GM12873 (cell line): Measurements from ENCODE around the gene CHRD.

ENCODE experiments used
- TF ChIP-seq, protein P1 (sequence below): IDR thresholded peaks from 2 replicates; pipeline ENCODE4 v1.5.1; 2012; ENCODE audit warnings: low read depth, mild to moderate bottlenecking, moderate library complexity, low read length, control low read depth; ENCODE audit not compliant: insufficient read depth; ENCODE audit errors: missing control alignments

The CHRD gene

DNA sequence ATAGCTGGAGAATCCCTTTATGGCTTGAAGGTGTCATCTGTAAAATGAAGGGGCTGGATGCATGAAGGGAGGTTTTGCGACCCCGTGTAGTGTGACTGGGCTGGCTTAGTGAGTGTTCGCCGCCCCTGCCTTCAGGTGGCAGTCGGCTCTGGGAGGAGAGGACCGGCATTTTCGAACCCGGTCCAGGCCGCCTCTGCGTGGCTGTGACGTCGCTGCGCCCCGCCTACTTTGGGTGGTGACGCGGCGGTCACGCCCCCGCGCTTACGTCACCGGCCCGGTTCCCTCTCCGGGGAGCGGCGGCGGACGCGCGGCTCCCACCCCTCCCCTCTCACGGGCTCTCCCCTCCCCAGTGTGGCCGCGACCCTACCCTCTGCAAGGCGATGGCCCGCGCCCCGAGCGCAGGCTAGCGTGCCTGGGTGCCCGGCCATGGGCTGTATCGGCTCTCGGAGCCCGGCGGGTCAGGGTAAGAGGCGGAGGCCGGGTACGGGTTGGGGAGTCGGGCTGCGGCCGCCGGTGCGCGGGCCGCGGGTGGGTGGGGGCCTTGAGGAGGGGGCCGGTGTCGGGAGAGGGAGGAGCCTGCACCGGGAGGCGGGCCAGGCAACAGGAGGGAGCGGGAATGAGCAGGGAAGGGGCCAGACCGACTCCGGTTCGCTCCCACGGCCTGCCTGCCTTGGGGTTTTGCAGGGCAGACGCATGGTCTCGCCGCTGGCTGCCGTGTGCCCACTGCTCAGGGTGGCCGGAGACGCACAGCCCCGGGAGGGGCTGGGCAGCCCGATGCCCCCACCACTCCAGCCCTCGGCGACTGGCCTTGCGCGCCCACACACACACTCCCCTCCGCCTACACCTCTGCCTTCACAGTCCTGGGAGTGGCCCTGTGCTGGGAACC is 44.0 kb upstream of the CHRD start:
- TF ChIP-seq, protein P1, sequence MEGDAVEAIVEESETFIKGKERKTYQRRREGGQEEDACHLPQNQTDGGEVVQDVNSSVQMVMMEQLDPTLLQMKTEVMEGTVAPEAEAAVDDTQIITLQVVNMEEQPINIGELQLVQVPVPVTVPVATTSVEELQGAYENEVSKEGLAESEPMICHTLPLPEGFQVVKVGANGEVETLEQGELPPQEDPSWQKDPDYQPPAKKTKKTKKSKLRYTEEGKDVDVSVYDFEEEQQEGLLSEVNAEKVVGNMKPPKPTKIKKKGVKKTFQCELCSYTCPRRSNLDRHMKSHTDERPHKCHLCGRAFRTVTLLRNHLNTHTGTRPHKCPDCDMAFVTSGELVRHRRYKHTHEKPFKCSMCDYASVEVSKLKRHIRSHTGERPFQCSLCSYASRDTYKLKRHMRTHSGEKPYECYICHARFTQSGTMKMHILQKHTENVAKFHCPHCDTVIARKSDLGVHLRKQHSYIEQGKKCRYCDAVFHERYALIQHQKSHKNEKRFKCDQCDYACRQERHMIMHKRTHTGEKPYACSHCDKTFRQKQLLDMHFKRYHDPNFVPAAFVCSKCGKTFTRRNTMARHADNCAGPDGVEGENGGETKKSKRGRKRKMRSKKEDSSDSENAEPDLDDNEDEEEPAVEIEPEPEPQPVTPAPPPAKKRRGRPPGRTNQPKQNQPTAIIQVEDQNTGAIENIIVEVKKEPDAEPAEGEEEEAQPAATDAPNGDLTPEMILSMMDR, result no peak

DNA sequence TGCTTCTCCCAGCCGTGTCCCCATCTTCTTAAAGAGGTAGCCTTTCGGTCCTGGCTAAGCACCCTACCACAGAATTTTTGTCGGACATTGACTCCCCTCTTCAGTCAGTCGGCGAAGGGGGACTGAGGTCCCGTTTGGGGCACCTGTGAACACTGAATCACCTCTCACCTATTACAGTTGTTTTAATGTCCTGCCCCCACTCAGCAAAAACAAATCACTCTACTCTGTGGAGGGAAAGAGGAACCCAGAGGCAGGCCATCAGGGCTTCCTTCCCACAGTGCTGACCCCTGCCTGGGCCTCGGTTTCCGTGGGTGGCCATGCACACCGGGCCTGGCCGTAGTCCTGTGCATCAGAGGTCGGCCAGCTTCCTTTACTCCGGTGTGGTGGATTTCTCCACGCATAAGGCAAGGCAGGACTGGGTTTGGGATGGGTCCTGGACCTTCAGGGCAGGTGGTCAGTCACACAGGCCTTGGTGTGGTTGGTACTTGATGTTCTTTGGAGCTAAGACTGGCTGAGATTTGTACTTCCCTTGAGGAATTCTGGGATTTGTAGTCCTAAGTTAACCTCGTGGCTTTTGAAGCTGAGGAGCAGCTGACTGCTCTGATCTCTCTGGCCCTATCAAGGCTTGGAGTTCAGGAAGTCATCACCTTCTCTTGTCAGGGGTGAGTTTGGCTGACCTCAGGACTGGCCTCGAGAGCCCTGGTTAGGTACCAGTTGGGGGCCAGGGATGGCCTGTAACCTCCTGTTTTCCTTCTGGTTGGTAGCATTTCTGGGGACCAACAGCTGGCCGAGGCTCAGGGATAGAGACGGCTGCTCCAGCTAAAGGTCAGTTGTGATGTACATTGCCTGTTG is 43.1 kb upstream of the CHRD start:
- TF ChIP-seq, protein P1, result no peak

DNA sequence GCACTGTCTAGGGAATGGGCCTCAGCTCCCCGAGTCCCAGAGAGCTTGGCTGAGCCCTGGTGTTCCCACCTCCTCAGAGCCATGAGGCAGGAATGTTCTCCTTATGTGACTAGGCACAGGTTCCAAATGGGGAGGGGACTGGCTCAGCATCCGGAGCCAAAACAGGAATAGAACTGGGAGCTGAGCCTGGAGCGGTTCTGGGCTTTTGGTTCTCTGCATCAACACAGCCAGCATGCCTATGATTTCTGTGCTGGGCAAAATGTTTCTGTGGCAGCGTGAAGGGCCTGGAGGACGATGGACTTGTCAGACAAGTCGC is 42.5 kb upstream of the CHRD start, which contains the start of gene FAM131A:
Gene FAM131A (plus strand): TSS at position 202 of the 316 bp plus-strand sequence. CDS start 31 bp downstream, at position 233.
- TF ChIP-seq, protein P1, result no peak

DNA sequence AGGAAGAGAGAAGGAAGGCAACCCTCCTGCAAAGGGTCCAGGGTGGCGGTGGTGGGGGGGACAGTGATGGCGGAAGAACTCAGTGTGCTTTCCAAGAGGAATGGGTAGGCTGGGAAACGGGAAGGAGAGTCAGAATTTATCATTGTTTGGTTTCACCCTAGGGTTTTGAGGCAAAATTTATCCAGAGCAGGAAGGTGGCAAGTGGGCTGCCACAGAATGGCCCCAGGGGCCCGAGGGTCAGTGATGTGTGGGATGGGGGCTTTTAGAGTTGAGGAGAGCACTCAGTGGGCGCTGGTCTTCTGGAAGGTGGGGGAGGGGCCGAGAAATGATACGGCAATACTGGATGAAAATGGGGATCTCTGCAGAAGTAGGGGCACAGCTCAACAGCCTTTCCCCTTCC is 41.9 kb upstream of the CHRD start:
- TF ChIP-seq, protein P1, result no peak

DNA sequence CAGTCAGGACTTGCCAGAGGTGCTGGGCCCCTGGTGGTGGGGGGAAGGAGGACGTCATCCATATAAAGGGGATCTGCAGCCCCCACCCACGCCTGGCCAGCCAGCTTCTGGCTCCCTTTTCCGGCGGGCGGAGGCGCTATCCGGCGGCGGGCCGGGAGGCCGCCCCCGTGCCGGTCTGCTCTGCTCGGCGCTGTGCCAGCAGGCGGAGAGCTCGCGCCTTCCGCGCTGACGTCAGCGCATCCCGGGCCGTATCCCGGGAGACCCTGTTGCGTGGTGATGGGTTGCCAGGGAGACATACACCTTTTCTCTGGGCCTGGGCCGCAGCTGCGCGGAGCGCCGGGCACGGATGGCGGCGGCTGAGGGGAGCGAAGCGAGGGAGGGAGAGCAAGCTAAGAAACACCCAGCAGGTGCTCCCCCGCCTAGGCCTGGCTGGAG is 41.3 kb upstream of the CHRD start:
- TF ChIP-seq, protein P1, result peak; percentile 10

DNA sequence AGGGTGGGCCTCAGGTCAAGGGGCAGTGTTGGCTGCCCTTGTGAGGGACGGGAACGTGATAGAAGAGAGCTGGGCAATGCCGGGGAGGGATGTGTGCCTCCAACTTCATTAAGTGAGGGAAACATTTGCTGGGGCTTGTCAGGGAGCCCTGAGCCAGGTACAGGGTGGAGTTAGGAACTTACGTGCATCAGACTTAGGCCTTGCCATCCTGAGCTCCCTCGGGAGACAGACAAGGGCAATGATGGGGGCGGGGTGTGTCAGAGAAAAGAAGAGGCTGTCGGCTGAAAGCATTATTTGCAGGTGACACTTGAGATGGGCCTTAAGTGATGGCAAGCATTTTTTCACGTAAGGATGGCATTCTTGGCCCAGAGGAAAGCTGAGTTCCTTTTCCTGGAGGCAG is 40.9 kb upstream of the CHRD start:
- TF ChIP-seq, protein P1, result no peak

DNA sequence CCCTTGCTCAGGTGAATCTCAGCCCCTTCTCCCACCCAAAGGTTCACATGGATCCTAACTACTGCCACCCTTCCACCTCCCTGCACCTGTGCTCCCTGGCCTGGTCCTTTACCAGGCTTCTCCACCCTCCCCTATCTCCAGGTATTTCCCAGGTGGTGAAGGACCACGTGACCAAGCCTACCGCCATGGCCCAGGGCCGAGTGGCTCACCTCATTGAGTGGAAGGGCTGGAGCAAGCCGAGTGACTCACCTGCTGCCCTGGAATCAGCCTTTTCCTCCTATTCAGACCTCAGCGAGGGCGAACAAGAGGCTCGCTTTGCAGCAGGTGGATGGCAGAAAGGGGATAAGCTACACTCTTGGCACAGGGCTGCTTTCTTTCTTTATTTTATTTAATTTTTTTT is 37.9 kb upstream of the CHRD start:
- TF ChIP-seq, protein P1, result no peak
